GM12892 (cell line): ENCODE results near the gene ZBTB20.

ENCODE experiments used
- POLR2A ChIP-seq: IDR thresholded peaks from 2 replicates; pipeline ENCODE4 v1.6.1; 2011; ENCODE audit warnings: low read depth, low read length, control low read depth
- POLR2AphosphoS5 ChIP-seq: IDR thresholded peaks from 2 replicates; pipeline ENCODE4 v1.6.1; 2011; ENCODE audit warnings: low read depth, low read length, control low read depth
- TAF1 ChIP-seq: IDR thresholded peaks from 2 replicates; pipeline ENCODE4 v1.6.1; 2011; ENCODE audit warnings: low read depth, mild to moderate bottlenecking, control low read depth, low read length, borderline replicate concordance

DNA sequence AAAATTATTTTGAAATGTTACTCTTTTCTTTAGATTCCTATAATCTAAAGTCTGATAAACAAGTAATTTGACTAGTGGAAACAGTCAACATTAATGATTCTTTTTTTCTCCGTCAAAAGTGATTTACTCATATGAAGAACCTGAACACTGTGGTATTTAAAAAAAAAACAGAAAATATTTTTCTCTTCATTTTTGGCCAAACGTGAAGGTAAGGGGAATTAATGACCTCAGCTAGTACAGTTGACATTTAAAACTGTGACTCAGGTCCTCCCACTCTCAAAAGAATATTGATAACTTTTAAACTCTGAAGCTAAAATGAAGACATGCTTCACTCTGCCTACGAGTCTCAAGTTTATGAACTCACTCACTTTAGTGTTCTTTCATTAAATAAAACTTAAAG, 818.7 kb downstream of the ZBTB20 start:
- no peak for TF ChIP-seq POLR2A
- no peak for TF ChIP-seq POLR2AphosphoS5
- TF ChIP-seq TAF1: no peak
